Measurements from ENCODE around the gene ITIH5. TPM values are rescaled to one million over a fixed set of nuclear protein-coding genes. Genes with fewer than 3 reads are reported as not detected.

Gene ITIH5
- 3.5 and 8.9 TPM in 2 replicates for total RNA-seq (2016; rRNA removed; fragmentation: Illumina TruSeq; extraction: Trizol)
- 1.2 and 1.9 TPM in 2 replicates for total RNA-seq (2016; cell fraction: cytosol; rRNA removed; fragmentation: Illumina TruSeq; extraction: Trizol; ENCODE audit: low read depth)
- 3.6 and 9.0 TPM in 2 replicates for total RNA-seq (2016; cell fraction: insoluble cytoplasmic fraction; rRNA removed; fragmentation: Illumina TruSeq; extraction: Trizol)
- 1.2 and 1.5 TPM in 2 replicates for total RNA-seq (2016; cell fraction: membrane; rRNA removed; fragmentation: Illumina TruSeq; extraction: Trizol)
- 6.8 and 9.1 TPM in 2 replicates for total RNA-seq (2016; cell fraction: nucleus; rRNA removed; fragmentation: Illumina TruSeq; extraction: Trizol)
- polyA plus RNA-seq (2011; rRNA removed), result 4.7 and 6.0 TPM in 2 replicates
- polyA plus RNA-seq (2011; cell fraction: cytosol; rRNA removed), result 3.9 and 4.7 TPM in 2 replicates
- polyA plus RNA-seq (2011; cell fraction: nucleus; rRNA removed), result 3.7 and 4.5 TPM in 2 replicates
- 2.4 and 4.5 TPM in 2 replicates for polyA plus RNA-seq (2012)
- polyA plus RNA-seq (2016; cell fraction: cytosol; fragmentation: Illumina TruSeq; extraction: Trizol; ENCODE audit: low read depth), result 0.32 and 0.36 TPM in 2 replicates
- polyA plus RNA-seq (2016; cell fraction: insoluble cytoplasmic fraction; fragmentation: Illumina TruSeq; extraction: Trizol; ENCODE audit: low read depth), result 2.9 and 3.3 TPM in 2 replicates
- polyA plus RNA-seq (2016; cell fraction: membrane; fragmentation: Illumina TruSeq; extraction: Trizol; ENCODE audit: low read depth), result 0.55 and 0.68 TPM in 2 replicates
- 10.8 and 11.6 TPM in 2 replicates for polyA plus RNA-seq (2016; cell fraction: nucleus; fragmentation: Illumina TruSeq; extraction: Trizol; ENCODE audit: insufficient read depth, low read depth)
- polyA minus RNA-seq (2011; rRNA and poly(A)+ RNA removed; ENCODE audit: low replicate concordance), result 2.9 TPM in 1 of 2 replicates, not detected in the other
- 1.5 and 2.2 TPM in 2 replicates for polyA minus RNA-seq (2011; cell fraction: cytosol; rRNA and poly(A)+ RNA removed)
- 1.9 and 2.1 TPM in 2 replicates for polyA minus RNA-seq (2011; cell fraction: nucleus; rRNA and poly(A)+ RNA removed)
- Bru-seq, nascent RNA, result percentile 64 among the genes with signal in this experiment
- BruChase-seq, experiment 1, labeled RNA remaining after a 6-hour chase, result percentile 64 among the genes with signal in this experiment
- percentile 62 among the genes with signal in this experiment for BruChase-seq, experiment 2, labeled RNA remaining after a 2-hour chase
- long read RNA-seq, experiment 1, partial matches to known transcripts, result 4 of 5 reads
- long read RNA-seq, experiment 1, other reads (novel, unspliced or antisense), result 1 of 5 reads
- long read RNA-seq, experiment 2, full-length matches to known transcripts, result 18 of 47 reads
- long read RNA-seq, experiment 2, partial matches to known transcripts, result 10 of 47 reads
- long read RNA-seq, experiment 2, other reads (novel, unspliced or antisense), result 19 of 47 reads

- ChIA-PET CTCF (ENCODE audit: low intra/inter-chr PET ratio, low total read pairs) (no interaction called here), POLR2A (interaction anchor here (1.0 to 2.9 kb wide), 11 partner anchors 19 to 137 kb away, joined by 3 to 18 read pairs (median 4); partner anchors contain the start of gene ITIH2)
- Histone ChIP-seq H3K9me3 (ENCODE audit: low read length) (no peaks in the 10 kb centered on the region), H3K9ac (ENCODE audit: insufficient read depth, low read depth, low read length) (peak within 1 kb of the TSS; percentile 65; the same call in 1 of the 2 replicates), H3K4me2 (ENCODE audit: low read depth, low read length) (peak within 1 kb of the TSS; percentile 98), H3K36me3 (replicated peaks in 1 of 2; ENCODE audit: control insufficient read depth in 1 of 2, insufficient read depth in 2 of 2, low read length in 2 of 2) (no peaks in the 10 kb centered on the region), H3K27me3 (ENCODE audit: control insufficient read depth in 1 of 2, insufficient read depth in 2 of 2, low read length in 2 of 2) (peaks cover 0 to 23% of the 10 kb centered on the region in 2 experiments; a peak in 2 of 5 replicates), H3K4me1 (ENCODE audit: insufficient read depth, low read length) (peaks cover 21% of the 10 kb centered on the region), H3K4me3 (replicated peaks in 1 of 3; ENCODE audit: insufficient read depth in 1 of 3, low read depth in 2 of 3, low read length in 3 of 3) (peak within 1 kb of the TSS; percentile 78 to 80 (median 78)), H3K79me2 (ENCODE audit: insufficient read depth, low read length) (no peaks in the 10 kb centered on the region), H2AFZ (ENCODE audit: low read length) (peak within 1 kb of the TSS; percentile 76), H4K20me1 (ENCODE audit: insufficient read depth, low read length) (no peaks in the 10 kb centered on the region), H3K27ac (ENCODE audit: extremely low read length, insufficient read depth, low read length) (no peak within 1 kb of the TSS)
- intact Hi-C loops (cut with micrococcal nuclease; ENCODE audit: unreplicated experiment) (loop anchor here (5.0 kb wide), 1 partner anchor 139 kb away; no protein-coding TSS in a partner anchor), in situ Hi-C loops (cut with HindIII; ENCODE audit: extremely low pct_ligation_motif_present, low pct_unique_long_range_greater_than_20kb) (loop anchor here (10.0 kb wide), 1 partner anchor 122 kb away; no protein-coding TSS in a partner anchor)
- BruUV-seq (replicated peaks), result no TSS peak
- FAIRE-seq (no peak), ATAC-seq (peak; percentile 73), DNase-seq (ENCODE audit: low spot score) (no peak)
- WGBS (ENCODE audit: low lambda C conversion rate), result 2% methylated on average over 14 of the region's 54 CpGs
- TF ChIP-seq ZNF577 (CRISPR knock-in tag; IDR thresholded peaks at IDR 0.05; ENCODE audit: borderline replicate concordance, low read depth) (no peak), HNRNPL (IDR thresholded peaks at IDR 0.05; ENCODE audit: low read depth, low read length) (no peak), NCOA5 (CRISPR knock-in tag; IDR thresholded peaks at IDR 0.05) (no peak), ZBTB7B (CRISPR knock-in tag; IDR thresholded peaks at IDR 0.05) (0 out of 2 replicates have a peak, but pooled peaks have one; percentile 31)
- TF ChIP-seq, protein P1, sequence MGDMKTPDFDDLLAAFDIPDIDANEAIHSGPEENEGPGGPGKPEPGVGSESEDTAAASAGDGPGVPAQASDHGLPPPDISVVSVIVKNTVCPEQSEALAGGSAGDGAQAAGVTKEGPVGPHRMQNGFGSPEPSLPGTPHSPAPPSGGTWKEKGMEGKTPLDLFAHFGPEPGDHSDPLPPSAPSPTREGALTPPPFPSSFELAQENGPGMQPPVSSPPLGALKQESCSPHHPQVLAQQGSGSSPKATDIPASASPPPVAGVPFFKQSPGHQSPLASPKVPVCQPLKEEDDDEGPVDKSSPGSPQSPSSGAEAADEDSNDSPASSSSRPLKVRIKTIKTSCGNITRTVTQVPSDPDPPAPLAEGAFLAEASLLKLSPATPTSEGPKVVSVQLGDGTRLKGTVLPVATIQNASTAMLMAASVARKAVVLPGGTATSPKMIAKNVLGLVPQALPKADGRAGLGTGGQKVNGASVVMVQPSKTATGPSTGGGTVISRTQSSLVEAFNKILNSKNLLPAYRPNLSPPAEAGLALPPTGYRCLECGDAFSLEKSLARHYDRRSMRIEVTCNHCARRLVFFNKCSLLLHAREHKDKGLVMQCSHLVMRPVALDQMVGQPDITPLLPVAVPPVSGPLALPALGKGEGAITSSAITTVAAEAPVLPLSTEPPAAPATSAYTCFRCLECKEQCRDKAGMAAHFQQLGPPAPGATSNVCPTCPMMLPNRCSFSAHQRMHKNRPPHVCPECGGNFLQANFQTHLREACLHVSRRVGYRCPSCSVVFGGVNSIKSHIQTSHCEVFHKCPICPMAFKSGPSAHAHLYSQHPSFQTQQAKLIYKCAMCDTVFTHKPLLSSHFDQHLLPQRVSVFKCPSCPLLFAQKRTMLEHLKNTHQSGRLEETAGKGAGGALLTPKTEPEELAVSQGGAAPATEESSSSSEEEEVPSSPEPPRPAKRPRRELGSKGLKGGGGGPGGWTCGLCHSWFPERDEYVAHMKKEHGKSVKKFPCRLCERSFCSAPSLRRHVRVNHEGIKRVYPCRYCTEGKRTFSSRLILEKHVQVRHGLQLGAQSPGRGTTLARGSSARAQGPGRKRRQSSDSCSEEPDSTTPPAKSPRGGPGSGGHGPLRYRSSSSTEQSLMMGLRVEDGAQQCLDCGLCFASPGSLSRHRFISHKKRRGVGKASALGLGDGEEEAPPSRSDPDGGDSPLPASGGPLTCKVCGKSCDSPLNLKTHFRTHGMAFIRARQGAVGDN (CRISPR knock-in tag; IDR thresholded peaks at IDR 0.05), result peak; percentile 28; the same call in 1 of the 2 replicates
- TF ChIP-seq, protein P2, sequence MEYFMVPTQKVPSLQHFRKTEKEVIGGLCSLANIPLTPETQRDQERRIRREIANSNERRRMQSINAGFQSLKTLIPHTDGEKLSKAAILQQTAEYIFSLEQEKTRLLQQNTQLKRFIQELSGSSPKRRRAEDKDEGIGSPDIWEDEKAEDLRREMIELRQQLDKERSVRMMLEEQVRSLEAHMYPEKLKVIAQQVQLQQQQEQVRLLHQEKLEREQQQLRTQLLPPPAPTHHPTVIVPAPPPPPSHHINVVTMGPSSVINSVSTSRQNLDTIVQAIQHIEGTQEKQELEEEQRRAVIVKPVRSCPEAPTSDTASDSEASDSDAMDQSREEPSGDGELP (IDR thresholded peaks at IDR 0.05; ENCODE audit: borderline replicate concordance, low read depth), result no peak
- TF ChIP-seq, protein P3, sequence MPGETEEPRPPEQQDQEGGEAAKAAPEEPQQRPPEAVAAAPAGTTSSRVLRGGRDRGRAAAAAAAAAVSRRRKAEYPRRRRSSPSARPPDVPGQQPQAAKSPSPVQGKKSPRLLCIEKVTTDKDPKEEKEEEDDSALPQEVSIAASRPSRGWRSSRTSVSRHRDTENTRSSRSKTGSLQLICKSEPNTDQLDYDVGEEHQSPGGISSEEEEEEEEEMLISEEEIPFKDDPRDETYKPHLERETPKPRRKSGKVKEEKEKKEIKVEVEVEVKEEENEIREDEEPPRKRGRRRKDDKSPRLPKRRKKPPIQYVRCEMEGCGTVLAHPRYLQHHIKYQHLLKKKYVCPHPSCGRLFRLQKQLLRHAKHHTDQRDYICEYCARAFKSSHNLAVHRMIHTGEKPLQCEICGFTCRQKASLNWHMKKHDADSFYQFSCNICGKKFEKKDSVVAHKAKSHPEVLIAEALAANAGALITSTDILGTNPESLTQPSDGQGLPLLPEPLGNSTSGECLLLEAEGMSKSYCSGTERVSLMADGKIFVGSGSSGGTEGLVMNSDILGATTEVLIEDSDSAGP (CRISPR knock-in tag; IDR thresholded peaks at IDR 0.05; ENCODE audit: borderline replicate concordance), result peak; percentile 26; the same call in 1 of the 2 replicates
Observed at GRCh38 chr10:7666253-7667023, at the start of gene ITIH5. ITIH5 (minus strand) TSS chr10:7666966; CDS start chr10:7666892, 74 bp downstream.
